ENCODE data around the gene RXFP4. TPM values are rescaled to one million over a fixed set of nuclear protein-coding genes. Genes with fewer than 3 reads are reported as not detected.

Gene RXFP4
- total RNA-seq, 1 experiment from 2014 or later = not detected

DNA sequence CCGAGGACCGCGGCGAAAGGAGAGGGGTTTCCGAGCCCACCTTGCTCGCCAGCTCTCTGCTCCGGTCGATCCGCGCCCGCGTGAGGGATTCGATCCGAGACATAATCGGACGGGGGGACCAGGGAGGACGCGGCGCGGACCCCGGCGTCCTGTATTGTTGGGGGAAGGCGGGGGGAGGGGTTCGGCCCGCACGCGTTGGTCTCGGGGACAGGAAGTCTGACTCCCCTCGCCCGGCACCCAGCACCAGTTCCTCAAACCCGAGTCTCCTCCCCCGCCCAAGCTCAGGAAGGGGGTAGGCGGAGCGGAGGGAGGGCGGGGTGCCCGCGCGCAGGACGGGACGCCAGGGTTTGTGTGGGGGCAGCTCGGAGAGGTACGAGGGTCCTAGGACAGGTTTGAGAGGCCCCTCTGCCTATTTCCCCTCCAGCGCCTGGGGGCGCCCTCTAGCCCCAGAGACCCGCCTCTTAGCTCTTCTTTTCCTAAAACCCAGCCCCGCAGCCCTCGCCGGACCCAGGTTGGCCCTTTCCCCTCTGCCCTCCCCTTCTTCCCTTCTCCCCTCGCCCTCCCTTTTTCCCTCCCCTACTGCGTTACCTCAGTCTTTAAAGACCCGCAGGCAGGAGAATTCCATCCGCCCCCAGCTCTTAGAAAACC lies 37.0 kb downstream of the RXFP4 start, which contains the start of gene ARHGEF2:
Gene ARHGEF2, minus strand, starts transcription at position 223 of the 648 bp plus-strand sequence. Its CDS starts 120 bp downstream, at position 103.
- H3K27ac Mint-ChIP-seq = peak within 1 kb of the TSS; percentile 95
- H3K36me3 Mint-ChIP-seq = no peaks in the 10 kb centered on the region
- TF ChIP-seq SP1 (CRISPR knock-in tag; conservative IDR thresholded peaks at IDR 0.05) (peak; percentile 57), GRHL2 (CRISPR knock-in tag; IDR thresholded peaks at IDR 0.05; ENCODE audit: insufficient replicate concordance, severe bottlenecking) (no peak), TP53 (CRISPR knock-in tag; IDR thresholded peaks at IDR 0.05) (no peak), GABPB1 (CRISPR knock-in tag; IDR thresholded peaks at IDR 0.05) (peak; percentile 41; the same call in 1 of the 2 replicates), CREB1 (CRISPR knock-in tag; IDR thresholded peaks at IDR 0.05) (no peak), FOXJ3 (CRISPR knock-in tag; IDR thresholded peaks at IDR 0.05; ENCODE audit: borderline replicate concordance) (no peak), ZNF396 (CRISPR knock-in tag; IDR thresholded peaks at IDR 0.05; ENCODE audit: borderline replicate concordance) (no peak), FOXK1 (CRISPR knock-in tag; IDR thresholded peaks at IDR 0.05) (peak; percentile 44), TCF7 (CRISPR knock-in tag; IDR thresholded peaks at IDR 0.05; ENCODE audit: low read depth) (no peak), GTF2I (CRISPR knock-in tag; conservative IDR thresholded peaks at IDR 0.05) (0 out of 2 replicates have a peak, but pooled peaks have one; percentile 21)
- TF ChIP-seq, protein P1, sequence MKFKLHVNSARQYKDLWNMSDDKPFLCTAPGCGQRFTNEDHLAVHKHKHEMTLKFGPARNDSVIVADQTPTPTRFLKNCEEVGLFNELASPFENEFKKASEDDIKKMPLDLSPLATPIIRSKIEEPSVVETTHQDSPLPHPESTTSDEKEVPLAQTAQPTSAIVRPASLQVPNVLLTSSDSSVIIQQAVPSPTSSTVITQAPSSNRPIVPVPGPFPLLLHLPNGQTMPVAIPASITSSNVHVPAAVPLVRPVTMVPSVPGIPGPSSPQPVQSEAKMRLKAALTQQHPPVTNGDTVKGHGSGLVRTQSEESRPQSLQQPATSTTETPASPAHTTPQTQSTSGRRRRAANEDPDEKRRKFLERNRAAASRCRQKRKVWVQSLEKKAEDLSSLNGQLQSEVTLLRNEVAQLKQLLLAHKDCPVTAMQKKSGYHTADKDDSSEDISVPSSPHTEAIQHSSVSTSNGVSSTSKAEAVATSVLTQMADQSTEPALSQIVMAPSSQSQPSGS (CRISPR knock-in tag; IDR thresholded peaks at IDR 0.05; ENCODE audit: borderline replicate concordance, low read depth) = no peak
- TF ChIP-seq, protein P2, sequence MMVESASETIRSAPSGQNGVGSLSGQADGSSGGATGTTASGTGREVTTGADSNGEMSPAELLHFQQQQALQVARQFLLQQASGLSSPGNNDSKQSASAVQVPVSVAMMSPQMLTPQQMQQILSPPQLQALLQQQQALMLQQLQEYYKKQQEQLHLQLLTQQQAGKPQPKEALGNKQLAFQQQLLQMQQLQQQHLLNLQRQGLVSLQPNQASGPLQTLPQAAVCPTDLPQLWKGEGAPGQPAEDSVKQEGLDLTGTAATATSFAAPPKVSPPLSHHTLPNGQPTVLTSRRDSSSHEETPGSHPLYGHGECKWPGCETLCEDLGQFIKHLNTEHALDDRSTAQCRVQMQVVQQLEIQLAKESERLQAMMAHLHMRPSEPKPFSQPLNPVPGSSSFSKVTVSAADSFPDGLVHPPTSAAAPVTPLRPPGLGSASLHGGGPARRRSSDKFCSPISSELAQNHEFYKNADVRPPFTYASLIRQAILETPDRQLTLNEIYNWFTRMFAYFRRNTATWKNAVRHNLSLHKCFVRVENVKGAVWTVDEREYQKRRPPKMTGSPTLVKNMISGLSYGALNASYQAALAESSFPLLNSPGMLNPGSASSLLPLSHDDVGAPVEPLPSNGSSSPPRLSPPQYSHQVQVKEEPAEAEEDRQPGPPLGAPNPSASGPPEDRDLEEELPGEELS (CRISPR knock-in tag; IDR thresholded peaks at IDR 0.05) = peak; percentile 21; the same call in 1 of the 2 replicates
- TF ChIP-seq, protein P3, sequence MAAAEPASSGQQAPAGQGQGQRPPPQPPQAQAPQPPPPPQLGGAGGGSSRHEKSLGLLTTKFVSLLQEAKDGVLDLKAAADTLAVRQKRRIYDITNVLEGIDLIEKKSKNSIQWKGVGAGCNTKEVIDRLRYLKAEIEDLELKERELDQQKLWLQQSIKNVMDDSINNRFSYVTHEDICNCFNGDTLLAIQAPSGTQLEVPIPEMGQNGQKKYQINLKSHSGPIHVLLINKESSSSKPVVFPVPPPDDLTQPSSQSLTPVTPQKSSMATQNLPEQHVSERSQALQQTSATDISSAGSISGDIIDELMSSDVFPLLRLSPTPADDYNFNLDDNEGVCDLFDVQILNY (CRISPR knock-in tag; IDR thresholded peaks at IDR 0.05) = 0 out of 2 replicates have a peak, but pooled peaks have one; percentile 22
- TF ChIP-seq, protein P4, sequence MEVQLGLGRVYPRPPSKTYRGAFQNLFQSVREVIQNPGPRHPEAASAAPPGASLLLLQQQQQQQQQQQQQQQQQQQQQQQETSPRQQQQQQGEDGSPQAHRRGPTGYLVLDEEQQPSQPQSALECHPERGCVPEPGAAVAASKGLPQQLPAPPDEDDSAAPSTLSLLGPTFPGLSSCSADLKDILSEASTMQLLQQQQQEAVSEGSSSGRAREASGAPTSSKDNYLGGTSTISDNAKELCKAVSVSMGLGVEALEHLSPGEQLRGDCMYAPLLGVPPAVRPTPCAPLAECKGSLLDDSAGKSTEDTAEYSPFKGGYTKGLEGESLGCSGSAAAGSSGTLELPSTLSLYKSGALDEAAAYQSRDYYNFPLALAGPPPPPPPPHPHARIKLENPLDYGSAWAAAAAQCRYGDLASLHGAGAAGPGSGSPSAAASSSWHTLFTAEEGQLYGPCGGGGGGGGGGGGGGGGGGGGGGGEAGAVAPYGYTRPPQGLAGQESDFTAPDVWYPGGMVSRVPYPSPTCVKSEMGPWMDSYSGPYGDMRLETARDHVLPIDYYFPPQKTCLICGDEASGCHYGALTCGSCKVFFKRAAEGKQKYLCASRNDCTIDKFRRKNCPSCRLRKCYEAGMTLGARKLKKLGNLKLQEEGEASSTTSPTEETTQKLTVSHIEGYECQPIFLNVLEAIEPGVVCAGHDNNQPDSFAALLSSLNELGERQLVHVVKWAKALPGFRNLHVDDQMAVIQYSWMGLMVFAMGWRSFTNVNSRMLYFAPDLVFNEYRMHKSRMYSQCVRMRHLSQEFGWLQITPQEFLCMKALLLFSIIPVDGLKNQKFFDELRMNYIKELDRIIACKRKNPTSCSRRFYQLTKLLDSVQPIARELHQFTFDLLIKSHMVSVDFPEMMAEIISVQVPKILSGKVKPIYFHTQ (CRISPR knock-in tag; IDR thresholded peaks at IDR 0.05) = no peak
- TF ChIP-seq, protein P5, sequence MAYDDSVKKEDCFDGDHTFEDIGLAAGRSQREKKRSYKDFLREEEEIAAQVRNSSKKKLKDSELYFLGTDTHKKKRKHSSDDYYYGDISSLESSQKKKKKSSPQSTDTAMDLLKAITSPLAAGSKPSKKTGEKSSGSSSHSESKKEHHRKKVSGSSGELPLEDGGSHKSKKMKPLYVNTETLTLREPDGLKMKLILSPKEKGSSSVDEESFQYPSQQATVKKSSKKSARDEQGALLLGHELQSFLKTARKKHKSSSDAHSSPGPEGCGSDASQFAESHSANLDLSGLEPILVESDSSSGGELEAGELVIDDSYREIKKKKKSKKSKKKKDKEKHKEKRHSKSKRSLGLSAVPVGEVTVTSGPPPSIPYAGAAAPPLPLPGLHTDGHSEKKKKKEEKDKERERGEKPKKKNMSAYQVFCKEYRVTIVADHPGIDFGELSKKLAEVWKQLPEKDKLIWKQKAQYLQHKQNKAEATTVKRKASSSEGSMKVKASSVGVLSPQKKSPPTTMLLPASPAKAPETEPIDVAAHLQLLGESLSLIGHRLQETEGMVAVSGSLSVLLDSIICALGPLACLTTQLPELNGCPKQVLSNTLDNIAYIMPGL (CRISPR knock-in tag; IDR thresholded peaks at IDR 0.05) = 0 out of 2 replicates have a peak, but pooled peaks have one; percentile 19
- TF ChIP-seq, protein P6, sequence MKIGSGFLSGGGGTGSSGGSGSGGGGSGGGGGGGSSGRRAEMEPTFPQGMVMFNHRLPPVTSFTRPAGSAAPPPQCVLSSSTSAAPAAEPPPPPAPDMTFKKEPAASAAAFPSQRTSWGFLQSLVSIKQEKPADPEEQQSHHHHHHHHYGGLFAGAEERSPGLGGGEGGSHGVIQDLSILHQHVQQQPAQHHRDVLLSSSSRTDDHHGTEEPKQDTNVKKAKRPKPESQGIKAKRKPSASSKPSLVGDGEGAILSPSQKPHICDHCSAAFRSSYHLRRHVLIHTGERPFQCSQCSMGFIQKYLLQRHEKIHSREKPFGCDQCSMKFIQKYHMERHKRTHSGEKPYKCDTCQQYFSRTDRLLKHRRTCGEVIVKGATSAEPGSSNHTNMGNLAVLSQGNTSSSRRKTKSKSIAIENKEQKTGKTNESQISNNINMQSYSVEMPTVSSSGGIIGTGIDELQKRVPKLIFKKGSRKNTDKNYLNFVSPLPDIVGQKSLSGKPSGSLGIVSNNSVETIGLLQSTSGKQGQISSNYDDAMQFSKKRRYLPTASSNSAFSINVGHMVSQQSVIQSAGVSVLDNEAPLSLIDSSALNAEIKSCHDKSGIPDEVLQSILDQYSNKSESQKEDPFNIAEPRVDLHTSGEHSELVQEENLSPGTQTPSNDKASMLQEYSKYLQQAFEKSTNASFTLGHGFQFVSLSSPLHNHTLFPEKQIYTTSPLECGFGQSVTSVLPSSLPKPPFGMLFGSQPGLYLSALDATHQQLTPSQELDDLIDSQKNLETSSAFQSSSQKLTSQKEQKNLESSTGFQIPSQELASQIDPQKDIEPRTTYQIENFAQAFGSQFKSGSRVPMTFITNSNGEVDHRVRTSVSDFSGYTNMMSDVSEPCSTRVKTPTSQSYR (CRISPR knock-in tag; IDR thresholded peaks at IDR 0.05) = peak; percentile 46; the same call in 1 of the 2 replicates
- TF ChIP-seq, protein P7, sequence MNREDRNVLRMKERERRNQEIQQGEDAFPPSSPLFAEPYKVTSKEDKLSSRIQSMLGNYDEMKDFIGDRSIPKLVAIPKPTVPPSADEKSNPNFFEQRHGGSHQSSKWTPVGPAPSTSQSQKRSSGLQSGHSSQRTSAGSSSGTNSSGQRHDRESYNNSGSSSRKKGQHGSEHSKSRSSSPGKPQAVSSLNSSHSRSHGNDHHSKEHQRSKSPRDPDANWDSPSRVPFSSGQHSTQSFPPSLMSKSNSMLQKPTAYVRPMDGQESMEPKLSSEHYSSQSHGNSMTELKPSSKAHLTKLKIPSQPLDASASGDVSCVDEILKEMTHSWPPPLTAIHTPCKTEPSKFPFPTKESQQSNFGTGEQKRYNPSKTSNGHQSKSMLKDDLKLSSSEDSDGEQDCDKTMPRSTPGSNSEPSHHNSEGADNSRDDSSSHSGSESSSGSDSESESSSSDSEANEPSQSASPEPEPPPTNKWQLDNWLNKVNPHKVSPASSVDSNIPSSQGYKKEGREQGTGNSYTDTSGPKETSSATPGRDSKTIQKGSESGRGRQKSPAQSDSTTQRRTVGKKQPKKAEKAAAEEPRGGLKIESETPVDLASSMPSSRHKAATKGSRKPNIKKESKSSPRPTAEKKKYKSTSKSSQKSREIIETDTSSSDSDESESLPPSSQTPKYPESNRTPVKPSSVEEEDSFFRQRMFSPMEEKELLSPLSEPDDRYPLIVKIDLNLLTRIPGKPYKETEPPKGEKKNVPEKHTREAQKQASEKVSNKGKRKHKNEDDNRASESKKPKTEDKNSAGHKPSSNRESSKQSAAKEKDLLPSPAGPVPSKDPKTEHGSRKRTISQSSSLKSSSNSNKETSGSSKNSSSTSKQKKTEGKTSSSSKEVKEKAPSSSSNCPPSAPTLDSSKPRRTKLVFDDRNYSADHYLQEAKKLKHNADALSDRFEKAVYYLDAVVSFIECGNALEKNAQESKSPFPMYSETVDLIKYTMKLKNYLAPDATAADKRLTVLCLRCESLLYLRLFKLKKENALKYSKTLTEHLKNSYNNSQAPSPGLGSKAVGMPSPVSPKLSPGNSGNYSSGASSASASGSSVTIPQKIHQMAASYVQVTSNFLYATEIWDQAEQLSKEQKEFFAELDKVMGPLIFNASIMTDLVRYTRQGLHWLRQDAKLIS (CRISPR knock-in tag; IDR thresholded peaks at IDR 0.05; ENCODE audit: borderline replicate concordance) = no peak
- TF ChIP-seq, protein P8, sequence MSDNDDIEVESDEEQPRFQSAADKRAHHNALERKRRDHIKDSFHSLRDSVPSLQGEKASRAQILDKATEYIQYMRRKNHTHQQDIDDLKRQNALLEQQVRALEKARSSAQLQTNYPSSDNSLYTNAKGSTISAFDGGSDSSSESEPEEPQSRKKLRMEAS (CRISPR knock-in tag; IDR thresholded peaks at IDR 0.05) = peak; percentile 49; the same call in 1 of the 2 replicates

More for the DNA sequence above, 37.0 kb downstream of the RXFP4 start, which contains the start of gene ARHGEF2:
- no peaks in the 10 kb centered on the region for H3K27me3 Mint-ChIP-seq (ENCODE audit: low read depth)
- CTCF ChIA-PET = interaction anchor here (0.6 to 7.2 kb wide), 41 partner anchors 8 to 713 kb away, joined by 3 to 122 read pairs (median 5); partner anchors contain the start of genes KHDC4, LAMTOR2, LMNA and MEX3A
- peaks cover 78% of the 10 kb centered on the region for H3K4me1 Mint-ChIP-seq
- DNase-seq (ENCODE audit: low spot score) (peak; percentile 91), ATAC-seq (peak; percentile 75)
- POLR2A ChIA-PET = interaction anchor here (0.6 to 4.4 kb wide), 17 partner anchors 11 to 994 kb away, joined by 3 to 40 read pairs (median 4); partner anchors contain the start of genes MEX3A and RAB25
- peak within 1 kb of the TSS; percentile 95 for H3K4me3 Mint-ChIP-seq
- no peaks in the 10 kb centered on the region for H3K9me3 Mint-ChIP-seq

Data from WTC11 (cell line).